ENCODE measurements around the gene SVIP.

The SVIP gene

DNA sequence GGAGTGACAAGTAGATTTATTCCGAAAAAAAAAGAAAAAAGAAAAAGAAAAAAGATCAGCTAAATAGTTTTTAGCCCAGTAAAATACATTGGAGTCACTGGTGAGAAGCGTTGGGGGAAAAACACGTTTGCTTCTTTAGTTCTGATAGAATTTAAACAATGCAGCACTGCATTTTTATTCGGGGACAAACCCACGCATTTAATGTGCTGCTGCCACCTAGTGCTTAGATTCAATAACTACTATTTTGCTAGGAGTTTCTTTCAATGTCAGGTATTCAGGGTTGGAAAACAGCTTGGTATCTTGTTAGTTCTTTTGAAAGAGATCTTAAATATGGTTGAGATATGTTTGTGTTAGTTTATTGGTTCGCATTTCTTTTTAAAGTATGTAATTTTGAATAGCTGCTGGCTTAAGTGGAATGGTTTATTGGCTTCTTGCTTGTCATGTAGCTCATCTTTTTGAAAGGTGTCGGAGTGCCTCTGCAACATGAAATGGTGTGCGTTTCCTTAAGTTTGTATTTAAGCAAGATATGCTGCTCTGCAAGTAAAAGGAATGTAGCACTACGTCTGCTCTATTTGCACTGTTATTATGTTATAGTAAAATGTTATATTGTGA, 41.9 kb downstream of the SVIP start:
- FAIRE-seq: peak; percentile 90

DNA sequence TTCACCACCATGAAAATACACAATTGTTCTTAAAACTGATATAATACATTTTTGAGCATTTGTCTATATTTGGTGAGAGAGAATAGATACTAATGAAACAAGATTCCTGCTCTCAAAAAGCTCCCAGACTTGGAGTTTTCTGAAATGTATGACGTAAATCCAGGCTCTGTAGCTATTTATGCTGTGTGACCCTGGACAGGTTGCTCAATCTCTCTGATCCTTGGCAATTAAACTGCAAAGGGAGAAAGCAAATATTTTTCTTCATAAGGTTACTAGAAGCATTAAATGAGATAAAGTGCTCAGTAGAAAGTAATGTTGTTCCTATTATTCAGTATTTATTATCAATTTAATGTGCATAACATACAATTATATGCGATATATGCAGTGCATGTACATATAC, 42.5 kb downstream of the SVIP start:
- no peak for FAIRE-seq

DNA sequence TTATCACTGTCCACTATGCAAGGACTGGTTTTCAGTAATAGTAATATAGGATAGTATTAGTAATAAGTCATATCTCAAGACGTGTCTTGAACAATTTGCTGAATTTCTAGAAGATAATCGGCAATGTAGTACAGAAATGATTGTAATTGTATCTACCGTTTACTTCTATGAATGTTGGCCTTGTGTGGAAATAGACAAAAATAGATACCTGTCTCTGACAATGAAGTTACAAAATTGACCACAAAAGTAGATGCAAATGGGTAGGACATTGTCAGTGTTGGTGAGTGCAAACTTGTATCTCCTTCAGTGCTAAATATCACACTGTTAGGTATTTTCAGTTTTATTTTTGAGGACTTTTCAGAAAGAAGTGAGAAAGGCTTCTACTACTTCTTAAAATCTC, 43.1 kb downstream of the SVIP start:
- FAIRE-seq: no peak

DNA sequence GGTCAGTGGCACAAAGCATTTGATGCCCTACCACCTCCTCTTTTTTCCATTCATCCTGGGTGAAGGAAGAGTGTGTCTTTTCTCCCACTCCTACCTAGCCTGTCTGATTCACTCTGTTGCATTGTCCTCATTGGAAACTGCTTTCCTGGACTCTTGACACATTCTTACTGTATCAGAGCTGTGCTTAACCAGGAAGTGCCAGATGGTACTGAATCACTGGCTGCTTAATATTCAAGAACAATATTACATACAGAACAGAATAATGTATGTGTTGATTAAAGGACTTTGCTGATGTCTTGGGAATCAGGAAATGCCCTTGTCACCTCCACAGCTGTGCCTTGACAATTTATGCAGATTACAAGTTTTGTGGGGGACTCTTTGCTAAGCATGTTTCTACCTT, 44.4 kb downstream of the SVIP start:
- FAIRE-seq: no peak

DNA sequence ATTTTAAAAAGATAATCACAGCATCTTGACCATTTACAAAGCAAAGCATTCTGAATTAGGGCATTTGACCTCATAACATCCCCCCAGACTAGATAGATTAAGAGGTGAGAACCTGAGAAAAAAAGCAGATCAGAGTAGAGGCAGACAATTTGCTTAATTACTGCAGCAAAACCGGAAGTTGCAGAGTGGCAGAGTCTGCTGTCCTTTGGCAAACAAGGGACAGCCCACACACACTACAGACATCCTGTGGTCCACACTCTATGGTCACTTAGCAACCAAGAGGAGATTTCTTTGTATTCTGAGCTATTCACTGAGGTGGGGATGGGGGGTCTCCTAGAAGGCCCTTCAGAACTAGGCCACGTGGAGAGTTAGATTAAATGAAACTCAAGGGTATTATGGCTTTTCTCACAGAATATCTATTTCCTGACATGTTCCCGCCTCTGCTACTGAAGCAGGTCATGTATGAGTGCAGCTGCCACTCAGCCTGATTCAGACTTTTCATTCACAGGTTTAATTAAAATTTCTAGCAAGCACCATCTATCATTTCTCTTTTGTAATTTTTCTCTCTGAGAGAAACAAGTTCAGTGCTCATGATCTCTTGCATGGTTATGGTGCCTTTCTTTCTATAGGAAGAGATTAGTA, 48.5 kb downstream of the SVIP start:
- no peak for FAIRE-seq

DNA sequence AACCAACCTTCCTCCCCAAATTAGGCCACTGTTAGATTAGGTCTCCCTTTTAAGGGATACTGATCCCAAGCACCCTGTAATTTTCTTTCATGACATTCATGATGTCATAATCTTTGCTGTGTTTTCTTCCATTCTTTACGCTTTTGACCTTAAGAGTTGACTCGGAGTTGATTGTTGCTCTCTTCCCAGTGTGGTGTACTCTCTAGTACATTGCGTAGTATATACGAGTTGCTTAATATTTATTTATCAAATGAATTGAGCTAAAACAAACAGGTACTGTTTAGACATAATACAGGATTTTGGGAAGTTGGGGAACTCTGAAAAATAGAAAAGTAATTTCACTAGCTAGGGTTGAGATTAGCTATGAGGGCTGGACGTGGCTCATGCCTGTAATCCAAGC, 49.8 kb downstream of the SVIP start:
- no peak for FAIRE-seq

DNA sequence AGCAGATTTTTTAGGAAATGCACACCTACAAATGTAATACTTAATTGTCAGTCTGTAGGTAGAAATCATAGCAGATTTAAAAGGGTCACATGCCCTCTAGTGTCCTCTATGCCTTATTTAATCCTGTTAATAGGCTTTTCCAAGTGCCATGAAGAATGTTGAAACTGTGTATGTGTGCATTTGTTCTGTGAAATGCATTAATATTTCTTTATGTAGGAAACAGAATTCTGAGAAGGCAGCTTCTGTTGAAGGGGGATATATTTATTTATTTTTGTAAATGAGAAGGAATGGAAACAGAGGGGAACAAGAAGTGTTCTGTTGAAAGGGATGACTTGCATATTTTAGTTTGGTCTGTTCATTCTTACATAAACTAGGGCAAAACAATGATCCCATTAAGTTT, 51.0 kb downstream of the SVIP start:
- FAIRE-seq: no peak

DNA sequence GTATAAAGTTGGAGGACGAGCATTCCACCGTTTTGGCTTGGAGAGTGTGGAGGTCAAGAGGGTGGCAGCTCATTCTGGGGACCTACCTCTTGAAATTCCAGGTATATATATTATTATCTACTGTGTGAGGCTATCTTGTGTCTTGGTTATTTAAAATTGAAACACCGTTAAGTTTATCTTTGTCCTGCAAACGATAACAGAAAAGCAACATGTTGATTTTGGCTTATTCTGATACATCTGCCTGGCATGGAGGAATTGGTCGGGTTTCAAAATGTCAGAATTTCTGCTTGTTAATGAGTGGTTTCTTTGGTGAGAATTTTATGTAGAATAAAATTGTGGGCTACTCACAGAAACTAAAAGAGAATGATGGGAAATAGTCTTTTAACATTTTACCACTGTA, 54.4 kb downstream of the SVIP start:
- no peak for FAIRE-seq

DNA sequence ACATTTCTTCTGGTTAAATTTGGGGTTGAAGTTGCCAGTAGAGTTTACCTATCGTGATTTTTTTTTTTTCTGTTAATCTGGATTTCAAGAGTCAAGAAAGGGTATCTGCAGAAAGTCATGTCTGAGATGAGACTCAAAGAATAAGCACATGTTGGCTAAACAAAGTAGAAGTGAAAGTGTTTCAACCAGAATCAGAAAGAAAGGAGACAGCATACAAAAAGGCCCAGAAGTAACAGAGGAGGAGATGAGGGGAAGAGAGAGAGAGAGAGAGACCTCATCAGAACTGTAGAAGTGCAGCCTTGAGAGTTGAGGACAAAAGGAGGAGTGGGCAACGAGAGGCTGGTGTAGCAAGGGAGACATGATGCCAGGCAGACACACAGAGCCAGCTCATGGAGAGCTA, 54.9 kb downstream of the SVIP start:
- no peak for FAIRE-seq

DNA sequence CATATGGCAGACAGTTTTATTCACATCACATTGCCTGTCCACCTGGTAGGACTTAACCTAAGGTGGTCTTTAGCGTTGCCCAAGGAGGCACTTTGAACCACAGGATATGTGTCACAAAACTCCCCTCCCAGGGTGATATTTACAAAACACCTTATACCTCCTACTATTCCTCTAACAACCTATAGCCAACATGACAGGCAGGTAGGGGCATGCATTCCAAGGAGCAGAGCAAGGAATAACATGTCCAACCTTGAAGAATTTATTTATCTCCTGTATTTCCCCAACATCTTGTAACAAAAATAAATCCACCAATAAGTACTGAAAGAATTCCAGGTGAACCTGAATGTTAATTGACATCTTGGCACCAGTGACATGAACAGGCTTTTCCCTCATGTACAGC, 60.5 kb downstream of the SVIP start:
- no peak for FAIRE-seq
